Measurements from ENCODE around the gene PTPN3.
"Not testable (repeated sequence)": the region's sequence is repeated elsewhere in the genome, so short reads cannot be mapped to it uniquely, and the experiment has no call there.

The PTPN3 gene, protein sequence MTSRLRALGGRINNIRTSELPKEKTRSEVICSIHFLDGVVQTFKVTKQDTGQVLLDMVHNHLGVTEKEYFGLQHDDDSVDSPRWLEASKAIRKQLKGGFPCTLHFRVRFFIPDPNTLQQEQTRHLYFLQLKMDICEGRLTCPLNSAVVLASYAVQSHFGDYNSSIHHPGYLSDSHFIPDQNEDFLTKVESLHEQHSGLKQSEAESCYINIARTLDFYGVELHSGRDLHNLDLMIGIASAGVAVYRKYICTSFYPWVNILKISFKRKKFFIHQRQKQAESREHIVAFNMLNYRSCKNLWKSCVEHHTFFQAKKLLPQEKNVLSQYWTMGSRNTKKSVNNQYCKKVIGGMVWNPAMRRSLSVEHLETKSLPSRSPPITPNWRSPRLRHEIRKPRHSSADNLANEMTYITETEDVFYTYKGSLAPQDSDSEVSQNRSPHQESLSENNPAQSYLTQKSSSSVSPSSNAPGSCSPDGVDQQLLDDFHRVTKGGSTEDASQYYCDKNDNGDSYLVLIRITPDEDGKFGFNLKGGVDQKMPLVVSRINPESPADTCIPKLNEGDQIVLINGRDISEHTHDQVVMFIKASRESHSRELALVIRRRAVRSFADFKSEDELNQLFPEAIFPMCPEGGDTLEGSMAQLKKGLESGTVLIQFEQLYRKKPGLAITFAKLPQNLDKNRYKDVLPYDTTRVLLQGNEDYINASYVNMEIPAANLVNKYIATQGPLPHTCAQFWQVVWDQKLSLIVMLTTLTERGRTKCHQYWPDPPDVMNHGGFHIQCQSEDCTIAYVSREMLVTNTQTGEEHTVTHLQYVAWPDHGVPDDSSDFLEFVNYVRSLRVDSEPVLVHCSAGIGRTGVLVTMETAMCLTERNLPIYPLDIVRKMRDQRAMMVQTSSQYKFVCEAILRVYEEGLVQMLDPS

DNA sequence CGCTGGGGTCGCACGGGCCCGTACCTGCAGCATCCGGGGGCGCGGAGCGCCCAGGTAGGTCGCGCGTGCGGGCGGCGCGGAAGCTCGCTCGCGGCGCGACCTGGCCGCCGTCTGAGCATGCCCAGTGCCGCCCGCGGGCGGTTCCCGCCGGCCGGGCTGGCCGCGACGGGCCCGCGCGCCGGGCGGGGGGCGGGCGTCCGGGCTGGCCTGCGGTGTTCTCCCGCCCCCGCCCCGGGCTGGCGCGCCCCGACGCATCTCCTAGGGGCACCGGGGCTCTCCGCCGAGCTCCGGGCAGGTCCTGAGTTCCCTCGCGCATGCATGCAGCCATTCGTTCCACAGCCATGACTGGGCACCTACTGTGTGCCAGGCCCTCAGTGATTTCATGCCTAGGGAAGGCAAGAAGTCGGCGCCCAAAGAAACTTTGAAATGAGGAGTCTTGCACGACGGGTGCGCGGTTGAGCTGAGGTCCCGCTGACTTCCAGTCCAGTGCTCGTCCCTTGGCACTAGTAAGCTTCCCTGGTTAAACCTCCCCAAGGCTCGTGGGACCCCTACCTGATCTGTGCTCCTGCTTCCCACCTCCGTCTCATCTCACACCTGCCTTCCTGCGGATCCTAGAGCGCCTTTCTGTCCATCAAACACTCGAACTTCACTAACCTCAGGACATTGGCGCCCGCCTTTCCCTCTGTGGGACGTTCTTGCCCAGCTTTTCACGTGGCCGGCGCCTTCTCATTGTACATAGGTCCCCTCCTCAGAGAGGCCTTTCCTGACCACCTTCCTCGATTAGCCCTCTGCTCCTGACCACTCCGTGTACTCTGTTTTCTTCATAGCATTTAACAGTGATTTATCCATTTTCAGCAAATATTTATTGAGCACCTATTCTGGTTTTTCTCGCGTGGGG is at the start of gene PTPN3:
TSS of gene PTPN3 (minus strand) at position 113 of the 898 bp plus-strand sequence. CDS start 34,873 bp downstream, outside the sequence.
- DNase-seq (ENCODE audit: low spot score) = no peak

DNA sequence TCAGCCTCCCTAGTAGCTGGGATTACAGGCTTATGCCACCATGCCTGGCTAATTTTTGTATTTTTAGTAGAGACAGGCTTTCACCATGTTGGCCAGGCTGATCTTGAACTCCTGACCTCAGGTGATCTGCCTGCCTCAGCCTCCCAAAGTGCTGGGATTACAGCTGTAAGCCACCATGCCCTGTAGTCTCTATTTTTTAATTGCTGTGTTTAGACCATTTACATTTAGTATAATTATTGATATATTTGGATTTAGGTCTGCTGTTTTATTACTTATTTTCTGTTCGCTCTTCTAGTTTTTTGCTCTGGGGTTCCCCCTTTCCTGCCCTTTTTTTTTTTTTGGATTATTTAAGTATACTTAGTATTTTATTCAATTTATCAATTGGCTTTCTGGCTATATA is 46.8 kb upstream of the PTPN3 start:
- not testable (repeated sequence) for DNase-seq (ENCODE audit: low spot score)

DNA sequence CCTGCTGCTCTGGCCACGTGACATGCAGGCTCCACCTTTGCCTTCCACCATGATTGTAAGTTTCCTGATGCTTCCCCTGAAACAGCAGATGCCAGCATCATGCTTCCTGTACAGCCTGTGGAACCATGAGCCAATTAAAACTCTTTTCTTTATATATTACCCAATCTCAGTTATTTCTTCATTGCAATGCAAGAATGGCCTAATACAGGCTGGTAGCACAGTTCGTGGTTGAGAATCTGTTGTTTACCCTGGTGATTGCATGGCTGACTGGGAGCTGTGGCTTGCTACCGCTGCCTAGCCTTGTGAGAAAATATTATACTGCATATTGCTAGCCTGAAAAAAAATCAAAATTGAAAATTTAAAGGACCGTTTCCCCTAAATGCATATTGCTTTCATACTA is 44.8 kb upstream of the PTPN3 start:
- no peak for DNase-seq (ENCODE audit: low spot score)

DNA sequence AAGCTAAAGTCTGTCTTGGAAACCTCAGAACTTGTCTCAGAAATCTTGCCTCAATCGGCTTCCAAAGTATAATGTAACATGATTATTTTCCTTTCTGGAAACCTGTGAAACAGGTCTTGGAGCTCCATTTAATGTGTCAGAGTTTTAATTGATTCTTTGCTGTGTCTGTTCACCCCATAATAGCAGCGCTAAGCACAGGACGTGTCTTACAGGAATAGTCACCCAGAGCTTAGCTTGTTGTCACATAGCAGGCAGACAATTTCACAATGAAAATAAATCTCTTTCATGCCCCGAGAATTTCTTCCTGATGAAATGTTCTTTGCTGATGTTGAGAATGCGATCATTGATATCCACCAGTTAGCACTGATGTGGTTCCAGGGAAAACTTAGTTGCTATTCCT is 40.2 kb upstream of the PTPN3 start:
- no peak for DNase-seq (ENCODE audit: low spot score)

DNA sequence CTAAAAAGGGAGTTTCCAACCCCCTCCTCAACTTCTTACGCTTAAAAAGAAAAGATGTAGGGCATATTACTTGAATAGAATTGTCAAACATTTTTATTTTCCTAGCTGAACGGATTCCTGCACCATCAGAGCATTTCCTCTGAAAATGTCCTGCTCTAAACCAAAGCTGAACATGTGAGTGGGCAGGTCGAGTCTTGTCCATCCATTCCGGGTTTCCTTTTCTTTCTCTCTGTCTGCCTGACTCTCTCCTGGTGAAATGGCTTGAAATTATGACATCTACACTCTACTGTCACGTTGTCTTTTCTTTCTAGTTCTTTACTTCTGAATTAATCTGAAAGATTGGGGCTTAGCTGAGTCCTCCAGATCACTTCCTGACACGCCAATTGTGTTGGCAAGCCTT is 39.2 kb upstream of the PTPN3 start:
- no peak for DNase-seq (ENCODE audit: low spot score)

DNA sequence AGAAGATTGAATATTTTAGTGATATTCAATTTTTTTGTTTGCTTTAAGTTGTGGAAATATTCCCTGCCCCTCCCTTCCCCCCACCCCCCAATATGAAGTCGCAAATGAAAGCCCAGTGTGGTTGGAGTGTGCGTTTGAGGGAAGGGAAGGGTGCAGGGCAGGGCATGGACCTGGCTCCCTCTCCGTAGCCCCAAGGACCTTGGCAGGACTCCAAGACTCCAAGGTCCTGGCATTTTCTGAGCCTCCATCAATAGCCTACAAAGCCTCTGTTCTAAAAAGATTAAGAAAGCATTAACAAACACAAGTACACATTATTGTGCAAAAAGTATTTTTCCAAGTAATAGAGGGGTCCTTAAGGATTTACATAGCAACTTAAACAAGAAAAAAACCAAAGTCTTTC is 38.8 kb upstream of the PTPN3 start:
- DNase-seq (ENCODE audit: low spot score) = no peak

DNA sequence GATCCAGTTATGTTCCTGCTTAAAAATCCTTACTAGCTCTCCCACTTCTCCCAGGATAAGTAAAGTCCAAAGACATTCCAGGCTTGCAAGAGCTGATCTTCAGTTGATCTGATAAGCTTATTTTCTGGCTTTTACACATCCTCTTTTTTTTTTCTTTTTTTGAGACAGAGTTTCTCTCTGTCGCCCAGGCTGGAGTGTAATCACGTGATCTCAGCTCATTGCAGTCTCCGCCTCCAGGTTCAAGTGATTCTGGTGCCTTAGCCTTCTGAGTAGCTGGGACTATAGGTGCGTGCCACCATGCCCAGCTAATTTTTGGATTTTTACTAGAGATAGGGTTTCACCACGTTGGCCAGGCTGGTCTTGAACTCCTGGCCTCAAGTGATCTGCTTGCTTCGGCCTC is 37.3 kb upstream of the PTPN3 start:
- no peak for DNase-seq (ENCODE audit: low spot score)

DNA sequence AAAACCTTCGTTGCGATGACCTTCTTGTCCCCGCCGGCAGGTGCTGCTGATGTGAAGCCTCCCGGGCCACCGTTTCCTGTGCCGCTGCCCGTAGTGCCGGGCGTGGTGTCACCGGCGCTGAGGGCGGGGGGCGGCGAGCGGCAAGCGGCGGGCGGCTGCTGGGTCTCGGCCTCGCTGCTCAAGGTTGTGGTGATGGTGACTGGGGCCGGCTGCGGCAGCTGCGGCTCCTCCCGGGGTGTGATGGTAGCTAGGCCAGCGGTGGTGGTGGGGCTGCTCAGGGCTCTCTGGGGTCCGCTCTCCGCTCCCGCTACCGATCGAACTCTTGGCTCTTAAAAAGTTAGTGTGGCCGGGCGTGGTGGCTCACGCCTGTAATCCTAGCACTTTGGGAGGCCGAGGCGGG is 36.0 kb upstream of the PTPN3 start:
- no peak for DNase-seq (ENCODE audit: low spot score)

DNA sequence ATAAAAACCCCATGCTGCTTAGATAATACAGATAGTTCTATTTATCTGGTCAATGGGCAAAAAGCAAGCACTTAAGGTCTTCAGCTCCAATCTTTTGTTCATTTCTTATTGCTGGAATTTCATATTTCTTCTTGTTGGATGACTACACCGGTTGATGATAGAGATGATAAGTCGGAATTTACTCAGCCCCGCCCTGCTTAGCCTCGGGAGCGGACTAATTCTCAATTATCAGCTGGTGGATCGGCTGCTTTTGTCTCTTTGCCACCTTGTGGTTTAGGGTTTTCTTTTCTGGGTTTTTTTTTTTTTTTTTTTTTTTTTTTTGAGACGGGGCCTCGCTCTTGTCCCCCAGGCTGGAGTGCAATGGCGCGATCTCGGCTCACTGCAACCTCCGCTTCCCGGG is 34.5 kb upstream of the PTPN3 start:
- not testable (repeated sequence) for DNase-seq (ENCODE audit: low spot score)

DNA sequence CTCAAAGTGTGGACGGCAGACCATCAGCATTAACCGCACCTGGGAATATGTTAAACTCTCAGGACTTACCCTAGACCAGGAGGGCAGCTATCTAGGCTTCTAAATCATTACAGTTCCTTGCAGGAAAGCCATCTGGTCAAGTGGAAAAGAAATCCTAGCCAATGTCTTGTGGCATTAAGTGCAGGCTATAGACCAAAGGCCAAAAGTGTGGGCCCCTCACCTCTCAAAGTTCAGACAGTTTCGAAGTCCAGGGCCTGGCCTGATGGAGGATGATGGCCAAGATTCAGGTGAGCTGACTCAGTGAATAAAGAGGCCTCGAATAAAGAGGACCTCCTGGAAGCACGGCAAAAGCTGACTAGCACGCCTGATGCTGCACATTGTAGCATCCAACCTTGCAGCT is 24.0 kb upstream of the PTPN3 start:
- DNase-seq (ENCODE audit: low spot score) = no peak

DNA sequence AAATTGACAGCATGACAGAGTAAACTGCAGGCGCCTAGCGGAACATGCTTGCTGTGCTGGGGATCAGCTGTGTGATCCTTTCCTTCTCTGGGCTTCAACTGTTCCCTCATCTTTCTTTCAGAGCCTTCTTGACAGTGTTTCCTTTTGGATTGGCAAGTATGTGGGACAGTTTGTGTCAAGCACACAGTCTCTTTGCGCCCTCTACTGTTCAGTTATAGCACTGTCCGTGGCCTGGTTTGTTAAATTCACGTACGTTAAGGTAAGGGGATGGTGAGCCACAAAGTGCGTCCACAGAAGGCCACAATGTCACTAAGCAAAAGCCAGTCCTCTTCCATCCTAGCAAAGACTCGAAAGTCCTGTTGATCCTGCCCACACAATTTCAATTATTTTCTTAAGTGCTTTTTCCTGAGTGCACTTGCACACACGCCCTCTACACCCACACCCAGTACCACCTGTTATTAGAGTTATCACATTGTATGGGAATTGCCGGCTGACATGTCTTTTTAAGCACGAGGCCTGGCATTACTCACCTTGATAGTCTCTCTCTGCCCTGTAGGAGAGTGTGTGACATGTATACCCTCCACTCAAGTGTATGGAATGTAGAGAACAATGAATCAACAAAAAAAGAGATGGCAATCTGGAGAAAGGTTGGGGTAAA is 22.5 kb upstream of the PTPN3 start:
- DNase-seq (ENCODE audit: low spot score) = peak; percentile 76

DNA sequence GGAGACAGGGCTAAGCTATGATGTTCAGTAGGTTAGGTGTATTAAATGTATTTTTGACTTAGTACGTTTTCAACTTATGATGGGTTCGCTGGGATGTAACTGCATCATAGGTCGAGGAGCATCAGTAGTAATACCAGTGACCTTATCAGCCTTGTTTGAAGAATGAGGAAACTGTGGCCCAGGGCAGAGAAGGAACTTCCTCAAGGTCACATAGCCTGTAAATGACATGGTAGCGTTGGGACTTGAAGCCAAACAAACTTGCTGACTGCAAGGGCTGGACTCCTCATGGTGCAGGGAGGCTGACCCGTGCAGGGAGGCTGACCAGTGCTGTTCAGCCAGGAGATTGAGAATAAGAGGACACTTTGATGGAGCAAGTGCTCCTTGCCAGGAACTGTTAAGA is 21.3 kb upstream of the PTPN3 start:
- no peak for DNase-seq (ENCODE audit: low spot score)

DNA sequence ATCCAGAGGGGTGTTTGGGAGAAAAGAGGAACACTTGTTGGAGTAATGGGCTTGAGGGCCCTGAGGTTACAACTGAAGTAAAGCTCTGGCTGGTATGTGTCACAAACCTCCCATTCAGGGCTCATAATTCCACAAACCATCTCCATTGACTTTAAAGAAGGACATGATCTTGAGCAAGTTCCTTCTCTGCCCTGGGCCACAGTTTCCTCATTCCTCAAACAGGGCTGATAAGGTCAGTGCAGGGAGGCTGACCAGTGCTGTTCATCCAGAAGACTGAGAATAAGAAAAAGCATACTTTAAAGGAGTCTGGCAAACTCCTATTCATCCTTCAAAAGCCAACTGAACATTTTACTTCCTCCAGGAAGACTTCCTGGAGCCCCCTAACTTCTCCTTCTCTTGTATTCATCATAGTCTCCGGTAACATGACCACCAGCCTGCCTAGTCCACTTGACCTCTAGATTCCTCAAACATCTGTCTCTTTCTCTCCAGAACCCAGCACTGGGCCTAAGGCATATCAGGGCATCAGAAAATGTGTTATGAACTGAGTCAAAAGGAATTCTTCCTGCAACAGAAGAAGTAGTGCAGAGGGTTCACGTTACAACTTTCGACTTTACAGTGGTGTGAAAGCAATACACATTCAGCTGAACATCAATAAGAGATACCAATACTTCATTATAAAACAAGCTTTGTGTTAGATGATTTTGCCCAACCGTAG is 20.7 kb upstream of the PTPN3 start:
- DNase-seq (ENCODE audit: low spot score) = no peak

DNA sequence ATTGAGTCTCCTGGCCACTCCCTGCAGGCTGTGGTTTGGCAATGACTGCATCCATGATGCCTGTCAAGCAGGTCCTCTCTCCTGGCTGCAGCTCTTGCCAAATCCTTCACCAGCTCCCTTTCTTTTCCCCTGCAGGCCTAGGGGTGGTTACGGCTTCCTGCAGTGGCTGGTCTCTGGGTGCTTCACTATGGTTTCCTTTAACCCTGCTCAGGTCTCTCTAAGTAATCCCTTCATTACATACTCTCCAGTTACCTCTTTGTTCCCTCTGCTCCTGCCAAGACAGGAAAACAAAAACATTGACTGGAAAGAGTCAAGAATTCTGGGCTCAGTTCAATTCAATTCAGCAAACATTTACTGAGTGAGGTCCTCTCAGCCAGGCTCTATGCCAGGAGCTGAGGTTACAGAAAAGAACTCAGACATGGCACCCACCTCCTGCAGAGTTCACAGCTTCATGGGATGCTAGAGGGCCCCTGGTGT is 19.8 kb upstream of the PTPN3 start:
- DNase-seq (ENCODE audit: low spot score) = no peak

DNA sequence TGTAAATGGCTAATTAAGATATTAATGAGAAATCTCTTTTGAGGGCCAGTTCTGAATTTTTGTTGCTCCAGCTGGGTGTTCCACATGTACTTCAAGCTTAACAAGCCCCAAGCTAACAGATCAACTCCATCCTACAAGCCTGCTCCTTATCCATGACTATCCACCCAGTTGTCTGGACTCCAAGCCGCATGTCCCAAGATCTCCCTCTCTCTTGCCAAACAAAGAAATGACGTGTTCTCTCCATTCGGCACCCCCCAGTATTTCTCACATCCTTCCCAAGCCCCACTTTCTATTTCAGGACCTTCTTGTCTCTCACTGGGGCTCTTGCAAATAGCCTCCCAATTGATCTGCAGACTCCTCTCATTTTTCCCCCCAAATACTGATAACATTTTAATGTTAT is 15.8 kb upstream of the PTPN3 start:
- no peak for DNase-seq (ENCODE audit: low spot score)

DNA sequence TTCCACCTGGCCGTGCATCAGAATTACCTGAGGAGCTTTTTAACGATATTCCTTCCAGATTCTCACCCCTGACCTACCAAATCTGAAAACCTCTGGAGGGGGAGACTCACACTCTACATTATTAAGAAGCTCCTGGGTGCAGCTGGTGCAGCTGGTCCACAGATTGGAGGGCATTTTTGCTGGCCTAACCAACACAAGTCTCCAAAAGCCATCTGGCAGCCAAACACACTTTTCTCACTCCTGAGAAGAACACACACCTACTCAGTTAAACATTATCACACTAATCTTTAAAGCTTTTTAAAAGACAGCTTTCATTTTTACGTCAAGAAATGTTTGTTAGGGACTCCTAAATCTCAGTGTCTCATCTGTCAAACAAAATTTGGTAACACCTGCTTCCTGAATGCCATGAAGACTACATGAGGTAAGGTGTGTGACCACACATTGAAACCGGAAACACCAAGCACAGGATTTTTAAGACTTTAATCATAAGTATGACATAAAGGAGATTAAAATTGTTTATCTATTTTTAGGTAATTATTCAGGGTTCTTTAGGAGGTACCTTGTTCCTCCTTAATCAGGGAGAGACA is 14.2 kb upstream of the PTPN3 start:
- no peak for DNase-seq (ENCODE audit: low spot score)

DNA sequence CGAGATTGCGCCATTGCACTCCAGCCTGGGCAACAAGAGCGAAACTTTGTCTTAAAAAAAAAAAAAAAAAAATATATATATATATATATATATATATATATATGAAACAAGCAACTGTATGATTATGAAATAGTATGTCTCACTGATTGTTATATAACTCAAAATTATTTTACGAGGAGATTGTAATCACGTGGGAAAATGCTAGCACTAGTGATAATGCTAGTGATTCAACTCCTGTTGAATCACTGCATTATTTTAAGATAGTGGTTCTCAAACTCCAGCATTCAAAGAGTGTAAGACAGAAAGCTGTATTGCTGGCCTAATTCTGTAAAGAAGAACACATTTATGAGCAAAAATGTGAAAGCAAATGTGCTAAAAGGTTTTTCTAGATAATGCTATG is 12.4 kb upstream of the PTPN3 start:
- DNase-seq (ENCODE audit: low spot score) = no peak

DNA sequence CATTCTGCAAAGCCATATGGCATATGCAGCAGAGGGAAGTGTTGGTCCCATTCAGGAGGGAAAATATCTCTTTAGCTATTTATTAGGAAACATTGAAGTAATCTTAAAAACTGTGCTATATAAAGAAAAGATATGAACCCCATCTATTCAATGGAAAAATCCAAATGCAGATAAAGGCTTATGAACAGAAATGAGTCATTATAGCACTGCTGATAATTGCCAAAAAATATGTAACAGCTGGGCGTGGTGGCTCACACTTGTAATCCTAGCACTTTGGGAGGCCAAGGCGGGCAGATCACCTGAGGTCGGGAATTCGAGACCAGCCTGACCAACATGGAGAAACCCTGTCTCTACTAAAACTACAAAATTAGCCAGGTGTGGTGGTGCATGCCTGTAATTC is 11.9 kb upstream of the PTPN3 start:
- DNase-seq (ENCODE audit: low spot score) = not testable (repeated sequence)

DNA sequence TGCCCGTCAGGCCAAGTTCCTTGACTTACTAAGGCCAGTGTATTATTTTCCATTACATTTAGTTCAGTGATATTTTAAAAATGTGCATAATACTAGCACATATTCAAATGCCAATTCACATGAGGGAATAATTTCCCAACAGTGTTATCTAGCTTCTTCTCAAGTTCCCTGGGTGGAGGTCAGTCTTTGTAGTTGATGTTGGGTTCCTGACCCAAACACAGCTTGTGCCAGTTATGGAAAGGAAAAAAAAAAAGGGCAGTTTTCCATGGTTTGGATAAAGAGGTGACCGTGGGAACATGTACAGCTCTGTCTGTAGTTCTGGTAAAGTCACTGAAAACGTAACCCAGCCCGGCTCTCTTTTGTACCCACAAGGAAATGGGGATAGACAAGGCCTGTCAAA is 11.5 kb upstream of the PTPN3 start:
- DNase-seq (ENCODE audit: low spot score) = no peak

DNA sequence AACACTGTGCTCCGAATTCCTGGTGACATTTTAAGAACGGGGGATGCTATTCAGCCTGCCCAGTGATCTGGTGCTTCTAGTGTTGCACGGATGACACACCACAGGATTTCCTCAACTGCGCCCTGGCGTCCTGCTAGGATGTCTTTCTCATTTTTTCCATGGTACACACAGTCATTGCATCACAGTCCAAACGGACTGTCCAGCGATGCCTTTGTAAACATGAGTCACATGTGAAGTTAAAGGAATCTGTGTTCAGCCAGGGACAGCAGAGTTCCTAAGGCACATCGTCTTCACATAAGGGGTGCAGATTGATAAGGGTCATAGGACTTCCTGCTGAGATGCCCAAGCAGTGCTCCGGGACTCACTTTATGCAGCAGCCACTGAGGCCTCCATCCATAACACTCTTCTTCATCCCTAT is 9.3 kb upstream of the PTPN3 start:
- DNase-seq (ENCODE audit: low spot score) = peak; percentile 65

Measured in AG08395 (cell line).